Right atrium auricular region (tissue), 2 donors: ENCODE results near the gene PIAS1. TPM values are rescaled to one million over a fixed set of nuclear protein-coding genes. Genes with fewer than 3 reads are reported as not detected.

ENCODE experiments used
- DNase-seq: peaks from one replicate; pipeline ENCODE4 v3.0.0-alpha.2; 2019; ENCODE audit warnings: low spot score
- H3K27ac ChIP-seq, 2 donors: fragments of 200-600 bp; sonication (generic); 1 replicate in 1 of 2; 2 replicates in 1 of 2; pipeline ENCODE4 v1.5.1; 2016 to 2019
- H3K27me3 ChIP-seq, 2 donors: fragments of 200-600 bp; sonication (generic); one replicate each; pipeline versions ENCODE4 v1.5.1 to v1.6.0; 2017 to 2019
- H3K36me3 ChIP-seq: fragments of 200-600 bp; sonication (generic); one replicate; pipeline ENCODE4 v1.5.1; 2016
- H3K4me1 ChIP-seq, 2 donors: fragments of 200-600 bp; sonication (generic); one replicate each; pipeline versions ENCODE4 v1.5.1 to v1.6.0; 2017 to 2019
- H3K4me3 ChIP-seq, 2 donors: fragments of 200-600 bp; sonication (generic); 1 replicate in 1 of 2; 2 replicates in 1 of 2; pipeline ENCODE4 v1.5.1; 2017 to 2019; ENCODE audit warnings: mild to moderate bottlenecking in 1 of 2, moderate library complexity in 1 of 2
- H3K9me3 ChIP-seq, 2 donors: fragments of 200-600 bp; sonication (generic); one replicate each; pipeline ENCODE4 v1.5.1; 2019
- CTCF ChIP-seq, 2 donors: fragments of 200-600 bp; sonication (generic); IDR thresholded peaks; one replicate each; pipeline ENCODE4 v1.5.1; 2019; ENCODE audit warnings: antibody characterized with exemption in 2 of 2
- total RNA-seq, 2 donors: library from RNA; depleted of rRNA; stranded (reverse); fragments of >200 nt; gene quantifications; one replicate each; pipeline ENCODE4 v1.1.0, GENCODE V29; 2016

Gene PIAS1
- total RNA-seq, 2 donors from 2014 or later, result 24.5 to 26.7 TPM

GRCh38 chr15:68098465-68098864, 44.4 kb downstream of the PIAS1 start:
- Histone ChIP-seq H3K27me3 (no peaks in the 10 kb centered on the region), H3K4me1 (peaks cover 0 to 19% of the 10 kb centered on the region in 2 donors), H3K9me3 (peaks cover 0 to 23% of the 10 kb centered on the region in 2 donors), H3K36me3 (no peaks in the 10 kb centered on the region), H3K4me3 (no peak overlapping the region), H3K27ac (no peak overlapping the region)
- DNase-seq, result no peak
- TF ChIP-seq CTCF (IDR thresholded peaks at IDR 0.05), result no peak

- no peak for DNase-seq
- TF ChIP-seq CTCF (IDR thresholded peaks at IDR 0.05), result no peak
- no peak overlapping the region for H3K27ac ChIP-seq
- no peaks in the 10 kb centered on the region for H3K36me3 ChIP-seq
- no peaks in the 10 kb centered on the region for H3K27me3 ChIP-seq
- peaks cover 0 to 9% of the 10 kb centered on the region in 2 donors for H3K4me1 ChIP-seq
- no peak overlapping the region for H3K4me3 ChIP-seq
- H3K9me3 ChIP-seq, result peaks cover 0 to 31% of the 10 kb centered on the region in 2 donors
Observed at GRCh38 chr15:68100194-68100593, 46.1 kb downstream of the PIAS1 start.

GRCh38 chr15:68103603-68104002, 49.5 kb downstream of the PIAS1 start:
- no peak overlapping the region for H3K27ac ChIP-seq
- no peak for TF ChIP-seq CTCF (IDR thresholded peaks at IDR 0.05)
- no peak for DNase-seq
- H3K4me3 ChIP-seq, result no peak overlapping the region
- H3K36me3 ChIP-seq, result no peaks in the 10 kb centered on the region
- H3K27me3 ChIP-seq, result no peaks in the 10 kb centered on the region
- peaks cover 0 to 9% of the 10 kb centered on the region in 2 donors for H3K9me3 ChIP-seq
- peaks cover 0 to 31% of the 10 kb centered on the region in 2 donors for H3K4me1 ChIP-seq

- DNase-seq, result no peak
- Histone ChIP-seq H3K27ac (no peak overlapping the region), H3K4me1 (peaks cover 0 to 23% of the 10 kb centered on the region in 2 donors)
Observed at GRCh38 chr15:68106656-68107055, 52.5 kb downstream of the PIAS1 start.

GRCh38 chr15:68107142-68107541, 53.0 kb downstream of the PIAS1 start:
- Histone ChIP-seq H3K4me3 (no peak overlapping the region), H3K36me3 (no peaks in the 10 kb centered on the region), H3K27me3 (no peaks in the 10 kb centered on the region), H3K4me1 (peaks cover 0 to 23% of the 10 kb centered on the region in 2 donors), H3K27ac (no peak overlapping the region), H3K9me3 (peaks cover 0 to 9% of the 10 kb centered on the region in 2 donors)
- TF ChIP-seq CTCF (IDR thresholded peaks at IDR 0.05), result no peak
- DNase-seq, result no peak

More at GRCh38 chr15:68106656-68107055, 52.5 kb downstream of the PIAS1 start:
- peaks cover 0 to 9% of the 10 kb centered on the region in 2 donors for H3K9me3 ChIP-seq
- no peak for TF ChIP-seq CTCF (IDR thresholded peaks at IDR 0.05)
- H3K36me3 ChIP-seq, result no peaks in the 10 kb centered on the region
- H3K27me3 ChIP-seq, result no peaks in the 10 kb centered on the region
- no peak overlapping the region for H3K4me3 ChIP-seq

GRCh38 chr15:68112706-68113105, 58.6 kb downstream of the PIAS1 start:
- H3K27ac ChIP-seq, result no peak overlapping the region
- TF ChIP-seq CTCF (IDR thresholded peaks at IDR 0.05), result no peak
- H3K4me1 ChIP-seq, result peaks cover 0 to 40% of the 10 kb centered on the region in 2 donors

More at GRCh38 chr15:68112706-68113105, 58.6 kb downstream of the PIAS1 start:
- Histone ChIP-seq H3K36me3 (no peaks in the 10 kb centered on the region), H3K27me3 (no peaks in the 10 kb centered on the region), H3K4me3 (no peak overlapping the region), H3K9me3 (no peaks in the 10 kb centered on the region)
- DNase-seq, result no peak
